ENCODE data around the gene TEAD1.

The TEAD1 gene

DNA sequence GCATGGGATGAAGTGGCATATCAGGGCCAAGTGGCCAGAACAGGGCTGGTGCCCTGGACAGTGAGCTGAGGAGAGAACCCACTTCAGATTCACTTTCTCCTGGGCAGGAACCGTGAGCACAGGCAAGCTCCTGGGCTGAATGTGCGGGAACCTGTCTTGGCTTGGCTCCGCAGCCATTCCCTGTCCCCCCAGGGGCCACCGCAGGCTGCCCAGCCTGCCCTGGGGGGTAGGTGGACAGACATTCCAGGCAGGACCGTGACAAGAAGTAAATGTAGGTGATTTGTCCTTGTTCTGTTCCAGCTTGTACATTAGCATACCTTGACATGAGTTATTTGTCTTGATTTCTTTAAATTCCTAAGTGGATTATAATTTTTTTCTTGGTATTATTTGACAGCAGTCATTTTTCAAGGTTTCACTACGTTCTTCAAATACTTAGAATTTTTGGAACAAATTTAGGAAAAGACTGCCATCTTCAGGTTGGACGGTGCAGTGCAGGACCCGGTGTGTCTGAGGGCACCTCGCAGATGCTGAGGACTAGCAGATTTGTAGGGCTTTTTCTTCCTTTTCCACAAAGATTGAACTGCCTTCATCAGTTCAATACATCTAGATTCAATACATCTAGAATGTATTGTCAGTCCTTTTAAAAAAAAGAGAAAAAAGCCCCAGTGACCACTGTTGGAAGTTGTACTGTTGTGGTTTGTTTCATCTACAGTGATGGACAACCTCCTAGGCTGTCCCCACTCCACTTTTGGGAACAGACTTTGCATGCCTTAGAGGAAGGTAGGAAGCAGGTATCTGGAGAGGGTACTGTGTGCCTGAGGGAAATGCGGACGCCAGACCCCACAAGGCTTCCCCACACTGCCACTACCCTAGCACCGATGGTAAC lies 219.8 kb downstream of the TEAD1 start:
- DNase-seq (ENCODE audit: low spot score), result peak; percentile 64
- TF ChIP-seq, protein P1, sequence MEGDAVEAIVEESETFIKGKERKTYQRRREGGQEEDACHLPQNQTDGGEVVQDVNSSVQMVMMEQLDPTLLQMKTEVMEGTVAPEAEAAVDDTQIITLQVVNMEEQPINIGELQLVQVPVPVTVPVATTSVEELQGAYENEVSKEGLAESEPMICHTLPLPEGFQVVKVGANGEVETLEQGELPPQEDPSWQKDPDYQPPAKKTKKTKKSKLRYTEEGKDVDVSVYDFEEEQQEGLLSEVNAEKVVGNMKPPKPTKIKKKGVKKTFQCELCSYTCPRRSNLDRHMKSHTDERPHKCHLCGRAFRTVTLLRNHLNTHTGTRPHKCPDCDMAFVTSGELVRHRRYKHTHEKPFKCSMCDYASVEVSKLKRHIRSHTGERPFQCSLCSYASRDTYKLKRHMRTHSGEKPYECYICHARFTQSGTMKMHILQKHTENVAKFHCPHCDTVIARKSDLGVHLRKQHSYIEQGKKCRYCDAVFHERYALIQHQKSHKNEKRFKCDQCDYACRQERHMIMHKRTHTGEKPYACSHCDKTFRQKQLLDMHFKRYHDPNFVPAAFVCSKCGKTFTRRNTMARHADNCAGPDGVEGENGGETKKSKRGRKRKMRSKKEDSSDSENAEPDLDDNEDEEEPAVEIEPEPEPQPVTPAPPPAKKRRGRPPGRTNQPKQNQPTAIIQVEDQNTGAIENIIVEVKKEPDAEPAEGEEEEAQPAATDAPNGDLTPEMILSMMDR (IDR thresholded peaks at IDR 0.05; ENCODE audit: borderline replicate concordance, control extremely low read depth, extremely low read depth, insufficient read depth, missing control alignments), result peak; percentile 66
- in situ Hi-C loops (cut with MboI; ENCODE audit: low sequenced_read_pairs, unreplicated experiment), result loop anchor here (25.0 kb wide), 2 partner anchors 482 to 557 kb away; no protein-coding TSS in a partner anchor

DNA sequence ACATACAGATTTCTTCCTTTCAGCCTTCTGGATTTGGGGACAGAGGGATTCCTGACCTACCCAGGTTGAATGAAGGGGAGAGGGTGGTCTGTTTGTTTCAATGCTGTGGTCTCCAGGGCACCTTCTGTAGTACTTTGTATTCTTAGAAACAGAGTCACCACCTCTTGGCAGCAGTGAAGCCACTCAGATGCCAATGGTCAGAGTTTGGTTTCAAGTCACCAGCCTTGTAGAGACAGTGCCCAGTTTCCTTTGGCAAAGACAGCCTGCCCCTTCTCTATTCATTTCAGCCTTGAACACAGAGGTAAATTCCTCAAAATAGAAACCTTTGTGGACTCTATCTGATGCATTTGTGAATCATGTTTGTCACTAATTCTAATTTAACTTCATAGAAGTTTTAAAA lies 223.2 kb downstream of the TEAD1 start:
- TF ChIP-seq, protein P1 (IDR thresholded peaks at IDR 0.05; ENCODE audit: borderline replicate concordance, control extremely low read depth, extremely low read depth, insufficient read depth, missing control alignments), result no peak
- in situ Hi-C loops (cut with MboI; ENCODE audit: low sequenced_read_pairs, unreplicated experiment), result loop anchor here (25.0 kb wide), 2 partner anchors 485 to 560 kb away; no protein-coding TSS in a partner anchor
- no peak for DNase-seq (ENCODE audit: low spot score)

DNA sequence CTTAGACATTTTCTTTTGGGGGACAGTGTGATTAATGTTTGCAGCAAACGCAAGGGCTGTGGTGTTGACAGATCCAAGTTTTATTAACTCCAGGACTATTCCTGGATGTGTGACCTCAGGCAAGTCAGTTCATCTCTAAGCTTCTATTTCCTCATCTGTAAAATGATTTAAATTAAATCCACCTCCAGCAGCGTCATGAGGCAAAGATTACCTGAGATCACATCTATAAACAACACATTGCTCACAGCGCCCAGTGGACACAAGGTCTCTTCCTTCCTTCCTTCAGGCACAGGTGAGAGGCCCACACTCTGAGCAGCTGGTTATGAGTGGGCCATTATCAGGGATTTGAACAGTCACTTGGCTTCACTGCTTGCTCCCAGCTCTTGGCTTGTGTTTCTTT lies 223.6 kb downstream of the TEAD1 start:
- TF ChIP-seq, protein P1 (IDR thresholded peaks at IDR 0.05; ENCODE audit: borderline replicate concordance, control extremely low read depth, extremely low read depth, insufficient read depth, missing control alignments), result no peak
- in situ Hi-C loops (cut with MboI; ENCODE audit: low sequenced_read_pairs, unreplicated experiment), result loop anchor here (25.0 kb wide), 2 partner anchors 486 to 561 kb away; no protein-coding TSS in a partner anchor

DNA sequence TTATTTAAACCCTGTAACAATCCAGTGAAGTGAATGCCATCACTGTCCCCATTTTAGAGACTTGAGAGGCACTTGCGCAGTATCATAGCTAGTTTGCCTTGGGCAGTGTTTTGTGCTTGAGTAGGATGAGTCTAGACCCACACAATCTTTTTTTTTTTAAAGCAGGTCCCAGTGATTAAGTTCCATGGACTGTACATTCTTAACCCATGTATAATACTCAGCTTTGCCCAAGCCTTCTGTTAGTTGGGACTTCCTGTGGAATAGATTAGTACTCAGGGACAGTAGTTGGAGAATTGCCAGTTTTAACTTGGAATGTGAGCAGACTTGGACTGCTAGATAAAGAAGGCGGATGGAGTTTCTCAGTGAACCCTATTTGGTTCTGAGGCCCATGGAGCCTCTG lies 226.3 kb downstream of the TEAD1 start:
- TF ChIP-seq, protein P1 (IDR thresholded peaks at IDR 0.05; ENCODE audit: borderline replicate concordance, control extremely low read depth, extremely low read depth, insufficient read depth, missing control alignments), result no peak
- in situ Hi-C loops (cut with MboI; ENCODE audit: low sequenced_read_pairs, unreplicated experiment), result no loop called here
- DNase-seq (ENCODE audit: low spot score), result no peak

More for the DNA sequence above, 223.6 kb downstream of the TEAD1 start:
- no peak for DNase-seq (ENCODE audit: low spot score)

DNA sequence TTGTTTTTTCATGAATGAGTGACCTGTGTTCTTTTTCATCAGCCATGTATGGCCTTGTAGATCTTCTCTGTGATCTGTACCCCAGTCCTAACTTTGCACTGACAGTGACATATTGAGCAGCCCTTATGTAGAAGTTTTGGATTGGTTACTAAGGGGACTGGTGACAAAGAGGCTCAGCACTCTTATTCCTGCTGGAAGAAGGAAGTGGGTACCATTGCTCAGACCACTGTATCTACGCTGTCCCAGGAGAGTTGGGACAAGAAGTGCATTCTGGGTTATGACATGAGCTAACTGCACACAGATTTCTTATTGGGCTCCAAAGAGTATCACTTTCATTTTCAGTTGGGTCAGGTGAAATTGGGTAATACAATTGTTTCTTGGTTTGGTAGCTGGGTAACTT lies 227.1 kb downstream of the TEAD1 start:
- TF ChIP-seq, protein P1 (IDR thresholded peaks at IDR 0.05; ENCODE audit: borderline replicate concordance, control extremely low read depth, extremely low read depth, insufficient read depth, missing control alignments), result no peak
- in situ Hi-C loops (cut with MboI; ENCODE audit: low sequenced_read_pairs, unreplicated experiment), result no loop called here
- DNase-seq (ENCODE audit: low spot score), result no peak

DNA sequence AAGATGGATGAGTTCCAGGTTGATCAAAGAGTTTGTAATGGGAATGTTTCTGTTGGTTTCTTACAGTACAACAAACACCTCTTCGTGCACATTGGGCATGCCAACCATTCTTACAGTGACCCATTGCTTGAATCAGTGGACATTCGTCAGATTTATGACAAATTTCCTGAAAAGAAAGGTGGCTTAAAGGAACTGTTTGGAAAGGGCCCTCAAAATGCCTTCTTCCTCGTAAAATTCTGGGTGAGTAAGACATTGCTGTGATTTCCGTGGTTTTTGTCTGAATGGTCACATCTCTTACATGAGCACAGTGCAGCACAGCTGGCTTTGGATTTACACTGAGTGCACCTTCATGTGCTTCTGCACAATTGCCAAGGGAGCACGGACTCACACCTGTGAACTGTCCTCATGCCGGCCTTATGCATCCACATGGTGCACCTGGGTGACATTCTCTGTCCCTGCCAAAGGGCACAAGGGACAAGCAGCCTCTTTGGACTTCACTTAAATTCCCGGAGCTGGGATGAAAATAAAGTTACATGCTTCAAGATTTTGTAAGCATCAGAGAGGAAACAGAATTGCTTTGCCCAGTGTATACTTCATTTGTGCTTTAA lies 227.8 kb downstream of the TEAD1 start:
- no peak for DNase-seq (ENCODE audit: low spot score)
- TF ChIP-seq, protein P1 (IDR thresholded peaks at IDR 0.05; ENCODE audit: borderline replicate concordance, control extremely low read depth, extremely low read depth, insufficient read depth, missing control alignments), result no peak
- in situ Hi-C loops (cut with MboI; ENCODE audit: low sequenced_read_pairs, unreplicated experiment), result no loop called here
